Measurements from ENCODE around the gene TENM4.

TENM4 gene

DNA sequence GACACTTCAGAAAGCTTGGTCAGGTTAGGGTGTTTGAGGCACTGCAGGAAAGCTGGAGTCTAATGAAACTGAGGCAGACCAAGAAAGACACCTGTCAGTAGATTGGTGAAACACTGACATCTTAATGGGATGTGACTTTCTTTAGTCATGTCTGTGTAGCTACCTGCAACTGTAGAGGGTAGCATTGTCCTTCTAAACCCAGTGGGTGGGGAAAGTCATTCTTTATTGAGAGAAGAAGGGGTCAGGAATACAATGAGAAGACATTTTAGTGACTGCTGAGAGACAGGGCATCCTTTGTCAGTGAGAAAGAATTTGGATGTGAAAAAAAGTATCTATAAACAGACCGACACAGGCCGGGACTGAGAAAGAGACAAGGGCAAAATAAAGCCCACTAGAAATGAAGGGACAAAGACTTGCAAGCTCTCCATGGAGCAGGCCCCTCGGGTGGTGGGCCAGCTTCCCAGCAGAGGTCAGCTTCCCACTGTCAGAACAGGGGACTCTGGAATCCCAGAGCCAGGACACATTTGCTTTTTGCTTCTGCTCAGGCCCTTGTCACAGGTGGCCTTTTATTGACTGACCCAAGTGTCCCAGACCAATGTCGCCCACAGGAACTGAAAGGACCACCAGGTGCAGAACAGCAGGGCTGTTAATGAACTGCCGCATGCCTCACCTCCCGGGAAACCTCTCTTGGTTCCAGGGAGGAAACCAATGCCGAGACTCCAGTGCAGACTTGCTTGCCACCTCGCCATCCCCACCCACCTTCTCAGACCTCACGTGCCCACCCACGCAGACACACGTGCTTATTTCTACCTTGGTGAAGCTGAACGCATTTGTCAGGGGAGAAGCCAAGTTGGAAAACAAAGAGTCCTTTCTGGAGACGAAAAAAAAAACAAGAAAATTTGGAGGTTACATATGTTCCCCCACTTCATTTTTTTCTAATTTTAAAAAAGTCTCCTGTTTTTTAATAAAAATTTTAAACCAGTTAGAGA, 212.8 kb downstream of the TENM4 start:
- Histone ChIP-seq H3K27ac (ENCODE audit: extremely low read depth, low read depth, low read length) (no peak overlapping the region), H3K4me3 (ENCODE audit: low read depth, low read length) (no peak overlapping the region), H3K4me1 (ENCODE audit: control insufficient read depth, insufficient read depth, low read length) (no peaks in the 10 kb centered on the region), H3K36me3 (ENCODE audit: control insufficient read depth in 2 of 2, insufficient read depth in 1 of 2, low read length in 2 of 2) (no peaks in the 10 kb centered on the region), H3K9me3 (ENCODE audit: control insufficient read depth, insufficient read depth, low read depth, low read length) (no peaks in the 10 kb centered on the region)
- POLR2A ChIA-PET = no interaction called here
- CTCF ChIA-PET = interaction anchor here (1.3 kb wide), 1 partner anchor 266 kb away, joined by 7 read pairs; no protein-coding TSS in a partner anchor
- no peak for TF ChIP-seq MEIS1 (CRISPR knock-in tag; IDR thresholded peaks at IDR 0.05; ENCODE audit: borderline replicate concordance)
- TF ChIP-seq ZBTB20 (tag by site-specific recombination; IDR thresholded peaks at IDR 0.05) = no peak
- no peak for TF ChIP-seq ZNF112 (tag by site-specific recombination; IDR thresholded peaks at IDR 0.05)
- no peak for TF ChIP-seq YY2 (tag by site-specific recombination; IDR thresholded peaks at IDR 0.05)
- no peak for TF ChIP-seq ZNF292 (tag by site-specific recombination; IDR thresholded peaks at IDR 0.05; ENCODE audit: borderline replicate concordance, low read depth)
- TF ChIP-seq, protein P1, sequence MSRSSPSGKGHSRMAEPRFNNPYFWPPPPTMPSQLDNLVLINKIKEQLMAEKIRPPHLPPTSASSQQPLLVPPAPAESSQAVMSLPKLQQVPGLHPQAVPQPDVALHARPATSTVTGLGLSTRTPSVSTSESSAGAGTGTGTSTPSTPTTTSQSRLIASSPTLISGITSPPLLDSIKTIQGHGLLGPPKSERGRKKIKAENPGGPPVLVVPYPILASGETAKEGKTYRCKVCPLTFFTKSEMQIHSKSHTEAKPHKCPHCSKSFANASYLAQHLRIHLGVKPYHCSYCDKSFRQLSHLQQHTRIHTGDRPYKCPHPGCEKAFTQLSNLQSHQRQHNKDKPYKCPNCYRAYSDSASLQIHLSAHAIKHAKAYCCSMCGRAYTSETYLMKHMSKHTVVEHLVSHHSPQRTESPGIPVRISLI (tag by site-specific recombination; IDR thresholded peaks at IDR 0.05) = no peak
- no peak for TF ChIP-seq HOXC10 (CRISPR knock-in tag; IDR thresholded peaks at IDR 0.05)
- TF ChIP-seq, protein P2, sequence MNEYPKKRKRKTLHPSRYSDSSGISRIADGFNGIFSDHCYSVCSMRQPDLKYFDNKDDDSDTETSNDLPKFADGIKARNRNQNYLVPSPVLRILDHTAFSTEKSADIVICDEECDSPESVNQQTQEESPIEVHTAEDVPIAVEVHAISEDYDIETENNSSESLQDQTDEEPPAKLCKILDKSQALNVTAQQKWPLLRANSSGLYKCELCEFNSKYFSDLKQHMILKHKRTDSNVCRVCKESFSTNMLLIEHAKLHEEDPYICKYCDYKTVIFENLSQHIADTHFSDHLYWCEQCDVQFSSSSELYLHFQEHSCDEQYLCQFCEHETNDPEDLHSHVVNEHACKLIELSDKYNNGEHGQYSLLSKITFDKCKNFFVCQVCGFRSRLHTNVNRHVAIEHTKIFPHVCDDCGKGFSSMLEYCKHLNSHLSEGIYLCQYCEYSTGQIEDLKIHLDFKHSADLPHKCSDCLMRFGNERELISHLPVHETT (tag by site-specific recombination; IDR thresholded peaks at IDR 0.05) = no peak
- no peak for TF ChIP-seq ZNF600 (tag by site-specific recombination; IDR thresholded peaks at IDR 0.05)
- no peak for TF ChIP-seq ZNF274 (IDR thresholded peaks at IDR 0.05; ENCODE audit: low read length)
- no peak for TF ChIP-seq ZNF274 (tag by site-specific recombination; IDR thresholded peaks at IDR 0.05; ENCODE audit: borderline replicate concordance)
- no peak for TF ChIP-seq GLIS2 (tag by site-specific recombination; IDR thresholded peaks at IDR 0.05)
- TF ChIP-seq ZNF404 (tag by site-specific recombination; IDR thresholded peaks at IDR 0.05) = no peak
- no peak for TF ChIP-seq ZNF169 (tag by site-specific recombination; IDR thresholded peaks at IDR 0.05)
- no peak for TF ChIP-seq ZNF514 (tag by site-specific recombination; IDR thresholded peaks at IDR 0.05)
- TF ChIP-seq ZNF621 (tag by site-specific recombination; IDR thresholded peaks at IDR 0.05) = no peak
- no peak for TF ChIP-seq ZNF2 (tag by site-specific recombination; IDR thresholded peaks at IDR 0.05)
- TF ChIP-seq, protein P3, sequence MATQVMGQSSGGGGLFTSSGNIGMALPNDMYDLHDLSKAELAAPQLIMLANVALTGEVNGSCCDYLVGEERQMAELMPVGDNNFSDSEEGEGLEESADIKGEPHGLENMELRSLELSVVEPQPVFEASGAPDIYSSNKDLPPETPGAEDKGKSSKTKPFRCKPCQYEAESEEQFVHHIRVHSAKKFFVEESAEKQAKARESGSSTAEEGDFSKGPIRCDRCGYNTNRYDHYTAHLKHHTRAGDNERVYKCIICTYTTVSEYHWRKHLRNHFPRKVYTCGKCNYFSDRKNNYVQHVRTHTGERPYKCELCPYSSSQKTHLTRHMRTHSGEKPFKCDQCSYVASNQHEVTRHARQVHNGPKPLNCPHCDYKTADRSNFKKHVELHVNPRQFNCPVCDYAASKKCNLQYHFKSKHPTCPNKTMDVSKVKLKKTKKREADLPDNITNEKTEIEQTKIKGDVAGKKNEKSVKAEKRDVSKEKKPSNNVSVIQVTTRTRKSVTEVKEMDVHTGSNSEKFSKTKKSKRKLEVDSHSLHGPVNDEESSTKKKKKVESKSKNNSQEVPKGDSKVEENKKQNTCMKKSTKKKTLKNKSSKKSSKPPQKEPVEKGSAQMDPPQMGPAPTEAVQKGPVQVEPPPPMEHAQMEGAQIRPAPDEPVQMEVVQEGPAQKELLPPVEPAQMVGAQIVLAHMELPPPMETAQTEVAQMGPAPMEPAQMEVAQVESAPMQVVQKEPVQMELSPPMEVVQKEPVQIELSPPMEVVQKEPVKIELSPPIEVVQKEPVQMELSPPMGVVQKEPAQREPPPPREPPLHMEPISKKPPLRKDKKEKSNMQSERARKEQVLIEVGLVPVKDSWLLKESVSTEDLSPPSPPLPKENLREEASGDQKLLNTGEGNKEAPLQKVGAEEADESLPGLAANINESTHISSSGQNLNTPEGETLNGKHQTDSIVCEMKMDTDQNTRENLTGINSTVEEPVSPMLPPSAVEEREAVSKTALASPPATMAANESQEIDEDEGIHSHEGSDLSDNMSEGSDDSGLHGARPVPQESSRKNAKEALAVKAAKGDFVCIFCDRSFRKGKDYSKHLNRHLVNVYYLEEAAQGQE (tag by site-specific recombination; IDR thresholded peaks at IDR 0.05) = no peak
- TF ChIP-seq GFI1B (tag by site-specific recombination; IDR thresholded peaks at IDR 0.05) = no peak
- TF ChIP-seq, protein P4, sequence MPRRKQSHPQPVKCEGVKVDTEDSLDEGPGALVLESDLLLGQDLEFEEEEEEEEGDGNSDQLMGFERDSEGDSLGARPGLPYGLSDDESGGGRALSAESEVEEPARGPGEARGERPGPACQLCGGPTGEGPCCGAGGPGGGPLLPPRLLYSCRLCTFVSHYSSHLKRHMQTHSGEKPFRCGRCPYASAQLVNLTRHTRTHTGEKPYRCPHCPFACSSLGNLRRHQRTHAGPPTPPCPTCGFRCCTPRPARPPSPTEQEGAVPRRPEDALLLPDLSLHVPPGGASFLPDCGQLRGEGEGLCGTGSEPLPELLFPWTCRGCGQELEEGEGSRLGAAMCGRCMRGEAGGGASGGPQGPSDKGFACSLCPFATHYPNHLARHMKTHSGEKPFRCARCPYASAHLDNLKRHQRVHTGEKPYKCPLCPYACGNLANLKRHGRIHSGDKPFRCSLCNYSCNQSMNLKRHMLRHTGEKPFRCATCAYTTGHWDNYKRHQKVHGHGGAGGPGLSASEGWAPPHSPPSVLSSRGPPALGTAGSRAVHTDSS (tag by site-specific recombination; IDR thresholded peaks at IDR 0.05) = no peak
- TF ChIP-seq, protein P5, sequence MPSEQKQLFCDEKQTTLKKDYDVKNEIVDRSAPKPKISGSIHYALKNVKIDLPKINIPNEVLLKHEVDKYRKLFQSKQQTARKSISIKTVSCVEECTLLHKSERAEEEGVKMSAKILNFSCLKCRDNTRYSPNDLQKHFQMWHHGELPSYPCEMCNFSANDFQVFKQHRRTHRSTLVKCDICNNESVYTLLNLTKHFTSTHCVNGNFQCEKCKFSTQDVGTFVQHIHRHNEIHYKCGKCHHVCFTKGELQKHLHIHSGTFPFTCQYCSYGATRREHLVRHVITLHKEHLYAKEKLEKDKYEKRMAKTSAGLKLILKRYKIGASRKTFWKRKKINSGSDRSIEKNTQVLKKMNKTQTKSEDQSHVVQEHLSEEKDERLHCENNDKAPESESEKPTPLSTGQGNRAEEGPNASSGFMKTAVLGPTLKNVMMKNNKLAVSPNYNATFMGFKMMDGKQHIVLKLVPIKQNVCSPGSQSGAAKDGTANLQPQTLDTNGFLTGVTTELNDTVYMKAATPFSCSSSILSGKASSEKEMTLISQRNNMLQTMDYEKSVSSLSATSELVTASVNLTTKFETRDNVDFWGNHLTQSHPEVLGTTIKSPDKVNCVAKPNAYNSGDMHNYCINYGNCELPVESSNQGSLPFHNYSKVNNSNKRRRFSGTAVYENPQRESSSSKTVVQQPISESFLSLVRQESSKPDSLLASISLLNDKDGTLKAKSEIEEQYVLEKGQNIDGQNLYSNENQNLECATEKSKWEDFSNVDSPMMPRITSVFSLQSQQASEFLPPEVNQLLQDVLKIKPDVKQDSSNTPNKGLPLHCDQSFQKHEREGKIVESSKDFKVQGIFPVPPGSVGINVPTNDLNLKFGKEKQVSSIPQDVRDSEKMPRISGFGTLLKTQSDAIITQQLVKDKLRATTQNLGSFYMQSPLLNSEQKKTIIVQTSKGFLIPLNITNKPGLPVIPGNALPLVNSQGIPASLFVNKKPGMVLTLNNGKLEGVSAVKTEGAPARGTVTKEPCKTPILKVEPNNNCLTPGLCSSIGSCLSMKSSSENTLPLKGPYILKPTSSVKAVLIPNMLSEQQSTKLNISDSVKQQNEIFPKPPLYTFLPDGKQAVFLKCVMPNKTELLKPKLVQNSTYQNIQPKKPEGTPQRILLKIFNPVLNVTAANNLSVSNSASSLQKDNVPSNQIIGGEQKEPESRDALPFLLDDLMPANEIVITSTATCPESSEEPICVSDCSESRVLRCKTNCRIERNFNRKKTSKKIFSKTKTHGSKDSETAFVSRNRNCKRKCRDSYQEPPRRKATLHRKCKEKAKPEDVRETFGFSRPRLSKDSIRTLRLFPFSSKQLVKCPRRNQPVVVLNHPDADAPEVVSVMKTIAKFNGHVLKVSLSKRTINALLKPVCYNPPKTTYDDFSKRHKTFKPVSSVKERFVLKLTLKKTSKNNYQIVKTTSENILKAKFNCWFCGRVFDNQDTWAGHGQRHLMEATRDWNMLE (tag by site-specific recombination; conservative IDR thresholded peaks at IDR 0.05; ENCODE audit: low read depth) = no peak
